IMR-90 (cell line): ENCODE measurements around the gene TCP11. TPM values are rescaled to one million over a fixed set of nuclear protein-coding genes. Genes with fewer than 3 reads are reported as not detected.

Experiments
- ATAC-seq: fragments of 200-7000 bp; cut with Tn5 transposase; 2 replicates; pipeline ENCODE4 v1.9.1; 2020; ENCODE audit warnings: low read depth, mild to moderate bottlenecking, moderate library complexity
- BruUV-seq: library from RNA; stranded (reverse); fragments of 400-500 nt; replicated peaks from 2 replicates; lab custom pipeline; 2021; lab: Mats Ljungman, UMichigan
- CTCF ChIA-PET: fragments of 300-600 bp; formaldehyde crosslinking; extraction: SDS; loops from one replicate; lab custom pipeline; 2021; ENCODE audit warnings: antibody characterized with exemption; lab: Yijun Ruan, JAX
- POLR2A ChIA-PET: fragments of 300-600 bp; sonication (Branson Sonifier 250); formaldehyde crosslinking; loops from one replicate; lab custom pipeline; 2022; ENCODE audit warnings: antibody characterized with exemption; ENCODE audit not compliant: unreplicated experiment; lab: Charles Lee
- DNase-seq: peaks from one replicate; pipeline ENCODE4 v3.0.0; 2013
- H2AFZ ChIP-seq: replicated peaks from 2 replicates; pipeline ENCODE3; 2013; ENCODE audit warnings: low read length, mild to moderate bottlenecking; ENCODE audit not compliant: poor library complexity
- H2AK5ac ChIP-seq: 2 replicates; pipeline ENCODE4 v1.6.1; 2013; ENCODE audit warnings: low read depth, low read length, inconsistent platforms
- H2AK9ac ChIP-seq: replicated peaks from 2 replicates; pipeline ENCODE3; 2013; ENCODE audit warnings: mild to moderate bottlenecking, low read depth, low read length, moderate library complexity; ENCODE audit not compliant: poor library complexity
- H2BK120ac ChIP-seq: 2 replicates; pipeline ENCODE4 v1.6.1; 2013; ENCODE audit warnings: low read depth, low read length, inconsistent platforms
- H2BK15ac ChIP-seq: 3 replicates; pipeline ENCODE4 v1.6.1; 2013; ENCODE audit warnings: low read depth, low read length, inconsistent platforms
- H2BK20ac ChIP-seq: 2 replicates; pipeline ENCODE4 v1.6.1; 2013; ENCODE audit warnings: low read depth, mild to moderate bottlenecking, inconsistent platforms, low read length, moderate library complexity
- H2BK5ac ChIP-seq: 2 replicates; pipeline ENCODE4 v1.6.1; 2013; ENCODE audit warnings: mild to moderate bottlenecking, low read depth, low read length, inconsistent platforms; ENCODE audit not compliant: poor library complexity, severe bottlenecking
- H3K14ac ChIP-seq: replicated peaks from 2 replicates; pipeline ENCODE4 v1.6.1; 2013; ENCODE audit warnings: low read depth, low read length, inconsistent platforms
- H3K18ac ChIP-seq: 2 replicates; pipeline ENCODE4 v1.6.1; 2013; ENCODE audit warnings: low read depth, low read length, control low read depth
- H3K23ac ChIP-seq: 2 replicates; pipeline ENCODE4 v1.6.1; 2013; ENCODE audit warnings: low read depth, low read length, inconsistent platforms
- H3K27ac ChIP-seq: 2 replicates; pipeline ENCODE4 v1.5.1; 2013; ENCODE audit warnings: mild to moderate bottlenecking, control low read depth, low read length; ENCODE audit not compliant: insufficient read depth
- H3K27me3 ChIP-seq: 2 replicates; pipeline ENCODE4 v1.6.1; 2013; ENCODE audit warnings: low read length; ENCODE audit not compliant: control insufficient read depth, insufficient read depth
- H3K36me3 ChIP-seq: 2 replicates; pipeline ENCODE4 v1.6.1; 2013; ENCODE audit warnings: low read length, mixed read lengths; ENCODE audit not compliant: control insufficient read depth, insufficient read depth
- H3K4ac ChIP-seq: 2 replicates; pipeline ENCODE4 v1.6.1; 2013; ENCODE audit warnings: low read depth, low read length, inconsistent platforms
- H3K4me1 ChIP-seq: 2 replicates; pipeline ENCODE4 v1.6.1; 2013; ENCODE audit warnings: low read length, mixed read lengths; ENCODE audit not compliant: control insufficient read depth, insufficient read depth
- H3K4me2 ChIP-seq: 2 replicates; pipeline ENCODE4 v1.6.1; 2013; ENCODE audit warnings: low read depth, mild to moderate bottlenecking, control low read depth, low read length, moderate library complexity
- H3K4me3 ChIP-seq: 2 replicates; pipeline ENCODE4 v1.5.1; 2013; ENCODE audit warnings: low read depth, mild to moderate bottlenecking, control low read depth, low read length, moderate library complexity; ENCODE audit not compliant: insufficient read depth
- H3K56ac ChIP-seq: 2 replicates; pipeline ENCODE4 v1.6.1; 2013; ENCODE audit warnings: low read length, inconsistent platforms; ENCODE audit not compliant: insufficient read depth; ENCODE audit errors: extremely low read depth
- H3K79me1 ChIP-seq, 2 experiments: 2 replicates each; pipeline ENCODE4 v1.6.1; 2013; ENCODE audit warnings: low read length in 2 of 2, inconsistent platforms in 1 of 2, low read depth in 1 of 2
- H3K9ac ChIP-seq: 2 replicates; pipeline ENCODE4 v1.6.1; 2013; ENCODE audit warnings: low read depth, low read length, control low read depth
- H3K9me1 ChIP-seq: 2 replicates; pipeline ENCODE4 v1.6.1; 2013; ENCODE audit warnings: low read length, inconsistent platforms; ENCODE audit not compliant: insufficient read depth
- H3K9me3 ChIP-seq: 2 replicates; pipeline ENCODE4 v1.6.1; 2013; ENCODE audit warnings: low read length; ENCODE audit not compliant: control insufficient read depth, insufficient read depth
- H4K20me1 ChIP-seq: 2 replicates; pipeline ENCODE4 v1.6.1; 2013; ENCODE audit warnings: low read length, inconsistent platforms; ENCODE audit not compliant: insufficient read depth
- H4K5ac ChIP-seq: 2 replicates; pipeline ENCODE4 v1.6.1; 2013; ENCODE audit warnings: mild to moderate bottlenecking, low read depth, low read length, control low read depth
- H4K8ac ChIP-seq, 2 experiments: 2 replicates each; pipeline ENCODE4 v1.6.1; 2013; ENCODE audit warnings: low read depth in 2 of 2, low read length in 2 of 2, control low read depth in 1 of 2, inconsistent platforms in 1 of 2
- H4K91ac ChIP-seq: 2 replicates; pipeline ENCODE4 v1.6.1; 2013; ENCODE audit warnings: low read depth, low read length, inconsistent platforms; ENCODE audit not compliant: insufficient read depth
- BHLHE40 ChIP-seq: fragments of 150-350 bp; IDR thresholded peaks from 2 replicates; pipeline ENCODE4 v1.6.1; 2016; ENCODE audit warnings: mild to moderate bottlenecking, low read depth, low read length
- CHD1 ChIP-seq: IDR thresholded peaks from 2 replicates; pipeline ENCODE4 v1.6.1; 2012; ENCODE audit warnings: low read depth, low read length, improper control_type of control experiment
- CTCF ChIP-seq: conservative IDR thresholded peaks from 2 replicates; pipeline ENCODE4 v1.5.1; 2012; ENCODE audit warnings: mild to moderate bottlenecking, low read depth, low read length, improper control_type of control experiment
- ELK1 ChIP-seq: fragments of 150-350 bp; IDR thresholded peaks from 2 replicates; pipeline ENCODE4 v1.6.1; 2016; ENCODE audit warnings: low read depth, mild to moderate bottlenecking, low read length, moderate library complexity, borderline replicate concordance
- FOS ChIP-seq: fragments of 150-350 bp; IDR thresholded peaks from 2 replicates; pipeline ENCODE4 v1.6.1; 2016; ENCODE audit warnings: low read depth, low read length
- MAFK ChIP-seq: IDR thresholded peaks from 2 replicates; pipeline ENCODE4 v1.6.1; 2012; ENCODE audit warnings: low read depth, low read length, improper control_type of control experiment
- MAZ ChIP-seq: IDR thresholded peaks from 2 replicates; pipeline ENCODE4 v1.6.1; 2012; ENCODE audit warnings: low read depth, mild to moderate bottlenecking, low read length, improper control_type of control experiment, moderate library complexity, borderline replicate concordance
- MXI1 ChIP-seq: IDR thresholded peaks from 2 replicates; pipeline ENCODE4 v1.6.1; 2012; ENCODE audit warnings: low read depth, mild to moderate bottlenecking, low read length, moderate library complexity, borderline replicate concordance
- NFE2L2 ChIP-seq: fragments of 150-350 bp; IDR thresholded peaks from 2 replicates; pipeline ENCODE4 v1.6.1; 2016; ENCODE audit warnings: low read depth, mild to moderate bottlenecking, low read length
- POLR2A ChIP-seq: IDR thresholded peaks from 2 replicates; pipeline ENCODE4 v1.6.1; 2012; ENCODE audit warnings: mild to moderate bottlenecking, low read depth, low read length
- RAD21 ChIP-seq: IDR thresholded peaks from 2 replicates; pipeline ENCODE4 v1.6.1; 2012; ENCODE audit warnings: low read length, improper control_type of control experiment
- RCOR1 ChIP-seq: IDR thresholded peaks from 2 replicates; pipeline ENCODE4 v1.6.1; 2012; ENCODE audit warnings: mild to moderate bottlenecking, low read length, improper control_type of control experiment; ENCODE audit not compliant: insufficient replicate concordance
- RFX5 ChIP-seq: IDR thresholded peaks from 2 replicates; pipeline ENCODE4 v1.8.0; 2012; ENCODE audit warnings: low read depth, mild to moderate bottlenecking, low read length, moderate library complexity
- SMC3 ChIP-seq: fragments of 150-350 bp; IDR thresholded peaks from 2 replicates; pipeline ENCODE4 v1.6.1; 2016; ENCODE audit warnings: low read depth, mild to moderate bottlenecking, antibody characterized with exemption, low read length, moderate library complexity
- WGBS, 2 experiments: methylation state at CpG; one replicate each; pipeline versions ENCODE4 v1.1.5 to v1.1.7; 2013; ENCODE audit warnings: missing lambda C conversion rate in 2 of 2; ENCODE audit not compliant: insufficient read length in 1 of 2; ENCODE audit errors: extremely low coverage in 2 of 2; 5-methylcytosine and 5-hydroxymethylcytosine counted together
- dilution Hi-C: fragments of 300-500 bp; cut with HindIII; formaldehyde crosslinking; loops from one replicate; pipeline ENCODE4 v1.14.3; 2018; ENCODE audit warnings: low sequenced_read_pairs; ENCODE audit not compliant: unreplicated experiment
- in situ Hi-C: fragments of 300-500 bp; cut with MboI; formaldehyde crosslinking; loops from 3 replicates; pipeline ENCODE4 v1.14.3; 2019; ENCODE audit warnings: low sequenced_read_pairs, inconsistent platforms, mixed read lengths
- intact Hi-C: fragments of 100-400 bp; cut with micrococcal nuclease; formaldehyde crosslinking; loops from 2 replicates; pipeline ENCODE4 v1.10.0; 2022
- polyA plus RNA-seq, 3 experiments: library from polyadenylated mRNA; depleted of rRNA; stranded (reverse); fragments of >200 nt; gene quantifications; 2 replicates each; pipeline ENCODE4 v1.2.3, GENCODE V29; 2012; ENCODE audit warnings: low replicate concordance in 1 of 3
- total RNA-seq: library from RNA; depleted of rRNA; stranded (reverse); fragments of >200 nt; gene quantifications from 2 replicates; pipeline ENCODE4 v1.2.3, GENCODE V29; 2012

Gene TCP11
- total and polyA plus RNA-seq, 2 of the 4 experiments (the other 2 are of a cell fraction): 0.34 to 0.36 TPM

- WGBS, 2 experiments: 100% methylated on average over 6 of the region's 10 CpGs; no CpG with 5 or more reads in 1 of the 2 experiments
- H3K27ac ChIP-seq: no peak overlapping the region
- no peaks in the 10 kb centered on the region for H3K27me3 ChIP-seq
- H3K4me3 ChIP-seq: no peak overlapping the region
- no peaks in the 10 kb centered on the region for H3K4me1 ChIP-seq
- H3K4me2 ChIP-seq: no peak overlapping the region
- no peak overlapping the region for H2BK5ac ChIP-seq
- no peak for DNase-seq
- no peak overlapping the region for H3K23ac ChIP-seq
- in situ Hi-C loops: no loop called here
- no peak for ATAC-seq
- H3K9me3 ChIP-seq: no peaks in the 10 kb centered on the region
- H3K4ac ChIP-seq: no peak overlapping the region
- no peak overlapping the region for H3K56ac ChIP-seq
- POLR2A ChIA-PET: no interaction called here
- H3K9me1 ChIP-seq: 0 out of 2 replicates have a peak, but pooled peaks cover 1% of the 10 kb centered on the region
- H4K5ac ChIP-seq: no peak overlapping the region
- no peak overlapping the region for H2BK15ac ChIP-seq
- no peak overlapping the region for H2AK5ac ChIP-seq
- H2AK9ac ChIP-seq: peak overlapping the region; percentile 24
- no peak overlapping the region for H3K18ac ChIP-seq
- H2AFZ ChIP-seq: no peak overlapping the region
- CTCF ChIA-PET: no interaction called here
- no peak overlapping the region for H4K8ac ChIP-seq
- no peaks in the 10 kb centered on the region for H4K20me1 ChIP-seq
- H3K36me3 ChIP-seq: no peaks in the 10 kb centered on the region; the same call in 1 of the 2 replicates
- H3K9ac ChIP-seq: no peak overlapping the region
- no peaks in the 10 kb centered on the region for H3K79me1 ChIP-seq
- TF ChIP-seq MXI1 (no peak), RAD21 (no peak), NFE2L2 (no peak), POLR2A (no peak), RCOR1 (no peak), CHD1 (no peak), CTCF (no peak), SMC3 (no peak), BHLHE40 (no peak), MAZ (no peak), FOS (no peak), ELK1 (no peak), RFX5 (no peak), MAFK (no peak)
- no peak overlapping the region for H3K14ac ChIP-seq
- no peak overlapping the region for H2BK120ac ChIP-seq
- intact Hi-C loops: no loop called here
- H4K91ac ChIP-seq: no peak overlapping the region
- dilution Hi-C loops: no loop called here
- BruUV-seq: no TSS peak
- H2BK20ac ChIP-seq: no peak overlapping the region
Measured at GRCh38 chr6:35073211-35073610, 67.9 kb downstream of the TCP11 start.
